Measurements from ENCODE around the gene VTI1A. TPM values are rescaled to one million over a fixed set of nuclear protein-coding genes. Genes with fewer than 3 reads are reported as not detected.

VTI1A gene
- total and polyA plus RNA-seq, 12 donors, result 5.2 to 64.1 (median 22.0) TPM

- Histone ChIP-seq H3K27me3 (no peaks in the 10 kb centered on the region), H3K9me3 (replicated peaks in 1 of 3) (no peaks in the 10 kb centered on the region), H3K27ac (no peak overlapping the region), H3K4me1 (replicated peaks in 1 of 2) (peaks cover 0 to 13% of the 10 kb centered on the region in 2 donors), H3K36me3 (replicated peaks in 1 of 2) (no peaks in the 10 kb centered on the region), H3K4me3 (no peak overlapping the region)
- intact Hi-C loops (cut with DNase I), result no loop called here
- no peak for DNase-seq
- TF ChIP-seq CTCF (IDR thresholded peaks at IDR 0.05), result no peak
- no peak for TF ChIP-seq POLR2A (IDR thresholded peaks at IDR 0.05)
- 93 to 97% (median 95%) methylated on average over 16 of the region's 16 CpGs for WGBS, 4 donors
These were observed 384.8 kb downstream of the VTI1A start for GRCh38 chr10:112831859-112832258.

GRCh38 chr10:112832361-112832878 is 385.4 kb downstream of the VTI1A start:
- no peak for DNase-seq
- Histone ChIP-seq H3K4me3 (no peak overlapping the region), H3K27ac (no peak overlapping the region), H3K27me3 (no peaks in the 10 kb centered on the region), H3K9me3 (replicated peaks in 1 of 3) (no peaks in the 10 kb centered on the region), H3K4me1 (replicated peaks in 1 of 2) (peaks cover 0 to 11% of the 10 kb centered on the region in 2 donors), H3K36me3 (replicated peaks in 1 of 2) (no peaks in the 10 kb centered on the region)
- WGBS, 4 donors, result 85 to 97% (median 90%) methylated on average over 5 to 7 of the region's 7 CpGs
- intact Hi-C loops (cut with DNase I), result no loop called here
- TF ChIP-seq CTCF (IDR thresholded peaks at IDR 0.05) (no peak), POLR2A (IDR thresholded peaks at IDR 0.05) (no peak)

- no peaks in the 10 kb centered on the region for H3K9me3 ChIP-seq (replicated peaks in 1 of 3)
- H3K4me3 ChIP-seq, result no peak overlapping the region
- no peaks in the 10 kb centered on the region for H3K27me3 ChIP-seq
- no peak for TF ChIP-seq CTCF (IDR thresholded peaks at IDR 0.05)
- no peak for TF ChIP-seq POLR2A (IDR thresholded peaks at IDR 0.05)
- WGBS, 4 donors, result 91 to 96% (median 94%) methylated on average over 2 of the region's 2 CpGs
- H3K36me3 ChIP-seq (replicated peaks in 1 of 2), result no peaks in the 10 kb centered on the region
- no peak overlapping the region for H3K27ac ChIP-seq
- peaks cover 0 to 5% of the 10 kb centered on the region in 2 donors for H3K4me1 ChIP-seq (replicated peaks in 1 of 2)
- intact Hi-C loops (cut with DNase I), result no loop called here
- DNase-seq, result no peak
These were observed 385.9 kb downstream of the VTI1A start for GRCh38 chr10:112832959-112833358.

- DNase-seq, result no peak
- no peak overlapping the region for H3K4me3 ChIP-seq
- no peaks in the 10 kb centered on the region for H3K27me3 ChIP-seq
- no peaks in the 10 kb centered on the region for H3K36me3 ChIP-seq (replicated peaks in 1 of 2)
- TF ChIP-seq CTCF (IDR thresholded peaks at IDR 0.05), result no peak
- no peak for TF ChIP-seq POLR2A (IDR thresholded peaks at IDR 0.05)
- H3K4me1 ChIP-seq (replicated peaks in 1 of 2), result peaks cover 0 to 5% of the 10 kb centered on the region in 2 donors
- intact Hi-C loops (cut with DNase I), result no loop called here
- whole genome bisulfite sequencing, 4 donors, result 74 to 83% (median 77%) methylated on average over 7 to 8 of the region's 8 CpGs
- no peaks in the 10 kb centered on the region for H3K9me3 ChIP-seq (replicated peaks in 1 of 3)
- no peak overlapping the region for H3K27ac ChIP-seq
These were observed 387.8 kb downstream of the VTI1A start for GRCh38 chr10:112834751-112835181.

All from adrenal gland (tissue), 12 donors.